Stimulated activated naive CD4-positive, alpha-beta T cell (primary cell): Measurements from ENCODE around the gene SERPINA10.
"Not testable (repeated sequence)": the region's sequence is repeated elsewhere in the genome, so short reads cannot be mapped to it uniquely, and the experiment has no call there.

ENCODE experiments used
- DNase-seq, 6 experiments: peaks; one replicate each; lab custom pipeline; 2025; lab: John Stamatoyannopoulos, UW

The SERPINA10 gene

DNA sequence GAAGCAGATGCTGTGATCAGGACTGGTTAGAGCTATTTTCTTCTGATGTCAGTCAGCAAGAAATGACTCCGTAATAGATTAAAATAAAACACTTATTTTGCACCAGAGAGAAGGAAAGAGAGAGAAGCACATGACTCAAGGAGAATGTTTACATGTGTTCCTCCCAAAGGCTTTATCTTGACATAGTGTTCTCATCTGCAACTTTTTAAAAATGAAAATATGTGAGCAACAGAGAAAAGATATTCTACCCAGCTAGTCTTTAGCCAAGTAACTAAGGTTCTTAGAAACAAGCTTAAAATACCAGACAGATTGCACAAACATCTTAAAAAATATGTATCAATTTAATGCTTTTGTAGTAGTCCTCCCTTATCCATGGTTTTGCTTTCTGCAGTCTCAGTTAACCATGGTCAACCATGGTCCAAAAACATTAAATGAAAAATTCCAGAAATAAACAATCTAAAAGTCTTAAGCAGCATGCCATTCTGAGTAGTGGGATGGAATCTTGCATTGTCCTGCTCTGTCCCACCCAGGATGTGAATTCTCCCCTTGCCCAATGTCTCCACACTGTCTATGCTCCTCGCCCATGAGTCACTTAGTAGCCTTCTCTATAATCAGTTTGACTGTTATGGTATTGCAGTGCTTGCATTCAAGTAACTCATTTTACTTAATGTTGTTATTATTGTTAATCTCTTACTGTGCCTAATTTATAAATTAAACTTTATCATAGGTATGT lies 9.9 kb downstream of the SERPINA10 start:
- no peak for DNase-seq

DNA sequence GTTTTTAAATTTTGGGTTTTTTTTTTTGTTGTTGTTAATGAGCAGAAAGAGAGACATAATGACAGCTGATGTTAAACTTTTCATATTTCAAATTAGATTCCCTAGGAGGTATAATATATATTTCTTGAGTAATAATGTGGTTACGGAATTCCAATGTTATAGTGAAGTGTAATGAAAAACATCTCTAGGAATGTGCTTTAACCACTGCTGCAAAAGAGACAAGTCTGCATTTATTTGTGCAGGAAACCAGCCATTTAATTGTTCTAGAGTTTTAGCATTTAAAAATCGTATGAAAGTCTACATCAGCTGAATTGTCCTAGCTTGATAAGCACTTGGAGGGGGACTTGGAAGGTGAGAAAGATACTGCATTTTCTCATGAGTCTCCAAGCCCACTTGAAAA lies 14.3 kb downstream of the SERPINA10 start:
- no peak for DNase-seq

DNA sequence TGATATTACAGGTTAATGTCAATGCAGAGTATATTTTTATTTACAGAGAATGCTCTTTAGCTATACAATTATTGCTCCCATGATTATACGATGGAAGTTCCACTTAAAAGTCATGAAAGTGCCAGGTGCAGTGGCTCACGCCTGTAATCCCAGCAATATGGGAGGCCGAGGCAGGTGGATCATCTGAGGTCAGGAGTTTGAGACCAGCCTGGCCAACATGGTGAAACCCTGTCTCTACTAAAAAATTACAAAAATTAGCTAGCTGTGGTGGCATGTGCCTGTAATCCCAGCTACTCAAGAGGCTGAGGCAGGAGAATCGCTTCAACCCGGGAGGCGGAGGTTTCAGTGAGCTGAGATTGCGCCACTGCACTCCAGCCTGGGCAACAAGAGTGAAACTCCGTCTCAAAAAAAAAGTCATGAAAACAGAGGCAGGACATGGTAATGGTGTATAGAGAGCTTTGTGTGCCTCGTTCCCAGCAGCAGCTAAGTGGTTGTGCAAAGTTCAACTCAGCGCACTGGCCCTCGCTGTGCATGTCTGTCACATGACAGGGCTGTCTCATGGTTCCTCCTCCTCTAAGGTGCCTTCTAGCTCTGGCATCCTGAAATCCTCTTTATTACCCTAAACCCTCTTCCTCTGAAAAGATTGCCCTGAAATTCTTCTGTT lies 16.0 kb downstream of the SERPINA10 start:
- DNase-seq, result not testable (repeated sequence)

DNA sequence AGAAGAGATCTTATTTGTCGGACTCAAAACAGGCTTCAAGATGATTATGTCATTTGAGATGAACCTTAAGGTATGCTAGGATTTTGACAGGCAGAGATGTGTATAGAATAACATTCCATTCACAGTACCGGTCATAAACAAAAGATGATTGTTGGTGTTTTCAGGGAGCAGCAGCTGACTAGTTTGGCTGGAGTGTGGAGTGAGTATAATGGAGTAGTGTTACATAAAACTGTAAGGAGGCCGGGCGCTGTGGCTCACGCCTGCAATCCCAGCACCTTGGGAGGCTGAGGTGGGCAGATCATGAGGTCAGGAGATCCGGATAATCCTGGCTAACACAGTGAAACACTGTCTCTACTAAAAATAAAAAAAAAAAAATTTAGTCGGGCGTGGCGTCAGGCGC lies 23.9 kb downstream of the SERPINA10 start:
- DNase-seq, result no peak

- DNase-seq, result not testable (repeated sequence)
These were observed 24.5 kb downstream of the SERPINA10 start for GRCh38 chr14:94268582-94268981.

DNA sequence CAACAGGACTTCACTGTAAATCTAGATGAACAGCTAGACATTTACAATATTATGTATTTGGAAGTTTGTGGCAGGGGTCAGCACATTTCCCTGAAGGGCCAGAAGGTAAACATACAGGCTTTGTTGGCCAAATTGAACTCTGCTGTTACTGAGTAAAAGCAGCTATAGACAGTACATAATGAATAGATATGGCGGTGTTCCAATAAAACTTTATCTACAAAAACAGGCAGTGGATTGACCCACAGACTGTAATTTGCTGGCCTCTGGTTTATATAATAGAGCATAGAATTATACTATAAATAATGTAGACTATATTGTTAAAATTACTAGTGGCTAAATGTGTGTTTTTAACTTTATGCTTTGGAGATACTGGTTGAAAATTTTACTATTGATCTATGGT lies 25.7 kb downstream of the SERPINA10 start:
- DNase-seq, result no peak

GRCh38 chr14:94264195-94264594 lies 28.9 kb downstream of the SERPINA10 start:
- DNase-seq, result not testable (repeated sequence)

DNA sequence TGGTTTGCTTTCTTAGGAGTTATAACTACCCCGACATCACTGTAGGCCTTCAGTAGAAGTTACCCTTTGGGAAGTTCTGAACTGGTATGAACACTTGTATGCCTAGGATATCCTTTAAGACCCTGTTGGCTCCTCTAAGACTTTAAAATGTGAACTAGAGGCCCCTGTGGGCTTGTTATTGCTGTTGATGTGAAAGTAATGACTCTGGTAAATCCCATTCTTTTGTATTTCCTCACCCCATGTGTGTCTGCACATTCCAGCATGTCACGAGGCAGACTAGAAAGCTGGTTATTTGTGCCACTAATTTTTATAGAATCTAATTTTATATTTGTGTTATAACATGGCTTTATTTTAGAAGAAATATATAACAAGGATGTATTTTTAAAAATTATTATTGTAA lies 48.9 kb downstream of the SERPINA10 start:
- no peak for DNase-seq

GRCh38 chr14:94239406-94239805 lies 53.7 kb downstream of the SERPINA10 start:
- DNase-seq, result no peak

DNA sequence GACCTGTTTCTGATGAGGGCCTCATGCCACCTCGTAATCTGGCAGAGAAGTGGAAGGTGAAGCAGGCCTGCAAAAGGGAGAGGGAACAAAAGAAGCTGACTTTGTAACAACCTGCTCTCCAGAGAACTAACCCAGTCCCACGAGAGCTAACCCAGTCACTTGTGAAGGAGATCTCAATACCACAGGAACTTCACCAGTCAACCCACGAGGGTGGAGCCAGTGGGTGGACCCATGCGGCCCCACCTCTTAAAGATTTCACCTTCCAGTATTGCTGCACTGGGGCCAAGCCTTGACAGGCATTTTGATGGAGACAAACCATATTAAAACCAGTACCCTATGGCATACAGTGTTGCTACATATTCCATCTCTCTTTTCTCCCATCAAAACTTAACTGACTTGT lies 55.1 kb downstream of the SERPINA10 start:
- DNase-seq, result no peak

DNA sequence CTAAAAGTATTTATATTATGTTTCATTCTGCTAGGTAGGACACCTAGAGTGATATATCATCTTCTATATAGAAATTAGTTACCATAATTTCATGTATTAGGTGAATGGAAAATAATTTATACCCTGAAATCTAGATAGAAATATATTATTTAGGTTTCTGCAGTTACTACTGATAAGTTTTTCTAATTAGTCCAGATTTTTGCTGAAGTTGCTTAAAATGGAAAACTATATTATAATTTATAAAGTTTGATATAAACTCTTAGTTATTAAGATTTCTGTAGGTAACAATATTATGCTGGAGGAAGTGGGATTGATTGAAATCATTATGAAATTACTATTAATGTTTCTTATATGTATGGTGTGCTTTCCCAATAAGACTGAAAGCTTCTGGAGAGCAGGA lies 56.0 kb downstream of the SERPINA10 start:
- no peak for DNase-seq
